Measurements from ENCODE around the gene CEP162.
"Not testable (repeated sequence)": the region's sequence is repeated elsewhere in the genome, so short reads cannot be mapped to it uniquely, and the experiment has no call there.

CEP162 gene, protein sequence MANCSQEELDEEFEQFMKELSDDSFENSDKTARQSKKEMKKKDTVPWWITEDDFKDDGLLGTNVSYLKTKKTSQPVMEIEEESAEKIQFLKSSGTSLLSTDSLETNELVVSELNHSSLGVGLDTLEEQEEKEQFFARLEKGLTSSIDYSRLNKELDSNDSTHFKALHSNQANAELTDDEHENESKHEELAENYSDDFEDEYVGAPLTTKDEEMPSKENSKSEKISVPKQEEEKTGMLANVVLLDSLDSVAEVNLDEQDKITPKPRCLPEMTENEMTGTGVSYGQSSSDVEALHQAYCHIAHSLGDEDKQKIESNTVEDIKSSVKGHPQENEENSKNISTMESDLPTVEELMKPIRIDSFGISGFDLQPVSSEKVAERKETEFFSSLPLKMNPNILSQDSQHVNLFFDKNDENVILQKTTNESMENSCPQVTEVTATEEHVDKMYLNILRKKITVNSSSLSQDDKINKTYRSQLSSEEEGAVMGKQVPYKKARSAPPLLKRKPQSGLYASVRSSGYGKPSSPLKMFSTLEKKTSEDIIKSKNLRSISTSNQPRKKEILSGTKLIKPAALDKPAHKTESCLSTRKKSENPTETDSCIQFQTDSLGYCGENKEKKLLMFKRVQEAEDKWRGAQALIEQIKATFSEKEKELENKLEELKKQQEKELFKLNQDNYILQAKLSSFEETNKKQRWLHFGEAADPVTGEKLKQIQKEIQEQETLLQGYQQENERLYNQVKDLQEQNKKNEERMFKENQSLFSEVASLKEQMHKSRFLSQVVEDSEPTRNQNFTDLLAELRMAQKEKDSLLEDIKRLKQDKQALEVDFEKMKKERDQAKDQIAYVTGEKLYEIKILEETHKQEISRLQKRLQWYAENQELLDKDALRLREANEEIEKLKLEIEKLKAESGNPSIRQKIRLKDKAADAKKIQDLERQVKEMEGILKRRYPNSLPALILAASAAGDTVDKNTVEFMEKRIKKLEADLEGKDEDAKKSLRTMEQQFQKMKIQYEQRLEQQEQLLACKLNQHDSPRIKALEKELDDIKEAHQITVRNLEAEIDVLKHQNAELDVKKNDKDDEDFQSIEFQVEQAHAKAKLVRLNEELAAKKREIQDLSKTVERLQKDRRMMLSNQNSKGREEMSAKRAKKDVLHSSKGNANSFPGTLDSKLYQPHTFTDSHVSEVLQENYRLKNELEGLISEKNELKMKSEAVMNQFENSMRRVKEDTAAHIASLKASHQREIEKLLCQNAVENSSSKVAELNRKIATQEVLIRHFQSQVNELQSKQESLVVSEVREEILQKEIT (N-terminal part only)

DNA sequence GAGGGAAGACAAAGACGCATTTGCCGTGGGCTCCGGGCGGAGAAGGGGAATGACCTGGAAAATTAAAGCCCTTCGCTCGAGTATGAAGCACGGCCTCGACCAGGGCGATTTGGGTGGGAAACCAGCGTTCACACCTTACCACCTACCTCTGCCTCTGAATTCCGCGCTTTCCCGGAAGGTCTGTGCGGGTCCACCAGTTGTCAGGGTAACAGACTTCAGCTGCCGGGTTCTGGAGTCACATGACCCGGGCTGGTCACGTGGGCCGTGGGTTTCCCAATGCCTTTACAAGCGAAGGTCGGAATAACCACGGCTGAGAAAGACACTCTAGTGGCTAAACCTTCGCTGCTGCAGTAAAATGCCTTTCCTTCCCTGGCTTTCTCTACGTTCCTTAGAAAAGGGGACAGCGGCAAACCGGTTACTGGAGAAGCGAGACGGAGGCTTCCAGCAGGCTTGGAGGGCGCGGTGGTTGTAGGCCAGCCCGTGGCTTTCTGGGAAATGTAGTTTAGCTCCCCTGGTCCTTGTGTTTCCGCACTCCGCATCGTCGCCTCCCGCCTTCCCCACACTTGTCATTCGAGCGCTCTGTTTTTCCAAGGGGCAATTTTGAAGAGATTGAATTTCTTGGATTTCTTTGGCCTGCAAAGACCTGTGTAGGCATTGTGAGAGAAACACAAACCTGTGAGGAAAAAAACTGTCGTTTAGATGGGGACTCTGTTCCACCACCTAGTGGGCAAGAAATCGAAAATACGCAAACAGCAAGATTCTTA lies at the start of gene CEP162:
TSS of gene CEP162 (minus strand) at position 210 of the 764 bp plus-strand sequence. CDS start 1,250 bp downstream, outside the sequence.
- DNase-seq, result peak; percentile 76

DNA sequence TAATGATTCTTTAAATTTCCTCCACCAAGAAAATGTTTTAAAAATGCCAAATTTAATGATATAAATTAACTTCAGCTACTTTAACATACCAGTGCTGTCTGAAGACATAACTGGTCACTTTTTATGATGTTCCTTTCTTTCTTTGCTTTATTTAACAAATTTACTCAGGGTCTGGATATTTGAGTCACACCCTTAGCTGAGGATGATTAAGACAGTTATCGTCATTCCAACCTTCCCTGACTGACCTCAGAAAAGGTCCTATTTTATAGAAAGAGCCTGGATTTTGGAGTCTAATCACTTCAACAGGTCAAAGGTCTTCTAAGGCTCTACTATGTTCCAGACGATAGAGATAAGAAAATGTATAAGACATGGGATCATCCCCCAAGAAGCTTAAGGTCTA lies 47.4 kb upstream of the CEP162 start:
- no peak for DNase-seq

DNA sequence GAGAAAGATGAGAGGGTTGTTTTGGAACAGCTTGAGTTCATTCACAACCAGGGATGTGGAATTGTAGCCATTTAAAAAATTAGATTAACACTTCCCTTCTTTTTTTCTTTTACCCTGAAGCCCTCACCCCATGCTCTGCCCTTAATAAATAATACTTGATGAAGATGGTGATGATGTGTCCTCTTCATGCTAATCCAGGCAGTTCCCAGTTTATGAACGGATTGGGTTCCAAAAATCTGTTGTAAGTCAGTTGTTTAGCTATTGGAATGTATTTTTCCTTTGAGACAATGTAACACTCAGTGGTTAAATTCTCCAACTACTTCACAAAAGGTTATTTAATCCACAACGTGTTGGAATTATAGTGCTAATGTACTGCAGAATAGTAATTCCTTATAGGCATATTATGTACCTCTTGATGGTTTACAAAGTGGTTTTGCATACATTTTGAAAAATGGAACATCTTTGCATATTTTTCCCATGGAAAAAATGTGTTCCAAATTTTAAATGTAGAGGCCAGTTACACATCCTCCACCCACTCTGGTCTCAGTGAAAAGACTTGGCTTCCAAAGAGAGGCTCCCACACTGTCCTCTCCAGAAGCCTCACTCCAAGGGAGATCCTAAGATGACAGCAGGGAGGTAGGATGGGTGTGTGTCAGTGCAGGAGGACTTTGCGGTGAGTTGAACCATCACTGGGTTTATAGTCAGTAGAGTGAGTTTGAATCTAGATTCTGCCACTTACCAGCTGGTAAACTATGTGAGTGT lies 45.8 kb upstream of the CEP162 start:
- no peak for DNase-seq

DNA sequence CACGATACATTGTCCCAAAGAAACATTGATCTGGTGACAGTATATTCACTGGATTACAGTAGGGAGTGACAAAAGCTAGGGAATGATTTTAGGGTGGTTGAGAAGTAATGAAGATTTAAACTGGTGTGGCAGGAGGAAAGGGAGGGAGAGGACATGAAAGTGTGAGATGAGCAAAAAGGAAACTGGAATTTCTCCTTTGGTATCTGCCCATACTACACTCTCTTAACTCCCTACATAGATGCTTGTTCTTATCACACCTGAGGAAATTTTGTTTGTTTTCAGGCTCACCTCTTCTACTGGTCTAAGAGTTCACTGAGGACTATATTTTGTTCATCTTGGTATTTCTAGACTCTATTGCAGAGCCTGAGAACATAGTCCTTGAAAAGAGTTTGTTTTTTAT lies 44.9 kb upstream of the CEP162 start:
- no peak for DNase-seq

DNA sequence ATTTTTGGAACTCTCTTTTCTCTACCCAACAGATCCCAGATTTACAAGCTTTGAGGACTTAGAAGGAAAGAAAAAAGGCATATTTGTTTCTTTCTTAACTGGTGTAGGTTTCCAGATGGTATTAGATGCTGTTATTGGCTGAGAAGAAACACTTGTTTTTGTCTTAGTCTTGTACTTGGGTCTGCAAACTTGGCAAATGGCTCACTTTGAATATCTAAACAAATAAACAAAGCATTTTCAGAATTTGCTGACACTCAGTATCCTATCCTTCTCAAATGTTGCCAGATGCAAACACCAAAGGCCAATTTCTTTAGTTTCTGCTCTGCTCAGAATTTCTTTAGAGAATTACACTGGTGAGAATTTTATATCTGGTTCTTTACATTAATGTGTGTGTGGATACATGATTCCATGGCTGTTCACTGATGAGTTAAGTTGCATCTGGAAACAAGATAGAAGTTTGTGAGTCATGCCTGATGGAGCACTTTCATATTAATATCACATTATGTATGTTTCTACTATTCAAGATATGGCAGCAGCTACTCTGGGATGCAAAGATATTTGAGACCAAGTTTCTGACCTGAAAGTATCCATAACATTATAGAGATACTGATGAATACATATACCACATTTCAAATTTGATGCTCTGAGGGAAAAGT lies 43.7 kb upstream of the CEP162 start:
- no peak for DNase-seq

DNA sequence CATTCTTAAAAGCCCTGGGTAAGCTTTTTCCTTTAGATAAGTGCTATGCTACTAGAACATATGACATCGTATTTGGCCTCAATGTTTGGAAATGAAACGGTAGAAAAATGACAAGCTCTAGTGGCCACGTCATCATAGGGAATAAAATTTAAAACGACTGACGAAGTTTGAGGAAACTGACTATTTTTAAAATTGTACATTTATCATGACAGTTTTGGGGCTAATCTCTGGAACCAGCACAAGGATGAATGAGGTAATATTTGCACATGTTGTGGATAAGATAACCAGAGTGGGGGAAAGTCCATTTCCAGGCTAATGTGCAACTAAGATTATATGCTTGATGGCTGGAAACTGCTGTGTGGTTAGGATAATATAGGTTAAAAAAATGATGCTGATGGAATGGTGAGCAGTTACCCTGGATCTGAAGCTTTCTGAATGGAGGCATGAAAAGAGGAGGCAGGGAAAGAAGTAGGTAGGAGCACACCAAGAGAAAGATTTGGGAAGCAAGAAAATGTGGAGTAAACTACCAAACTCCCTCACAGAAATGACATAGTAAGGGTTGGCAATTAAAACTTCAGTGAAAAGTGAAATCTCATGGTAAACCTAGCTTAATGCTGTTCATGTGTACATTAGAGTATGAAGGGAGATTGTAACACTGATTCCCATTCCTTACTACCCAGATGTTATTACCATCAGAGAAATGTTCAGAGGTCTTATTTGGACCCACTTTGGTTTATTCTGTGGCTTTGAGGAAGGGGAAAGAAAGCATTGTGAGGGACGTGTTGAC lies 42.7 kb upstream of the CEP162 start:
- DNase-seq, result no peak

DNA sequence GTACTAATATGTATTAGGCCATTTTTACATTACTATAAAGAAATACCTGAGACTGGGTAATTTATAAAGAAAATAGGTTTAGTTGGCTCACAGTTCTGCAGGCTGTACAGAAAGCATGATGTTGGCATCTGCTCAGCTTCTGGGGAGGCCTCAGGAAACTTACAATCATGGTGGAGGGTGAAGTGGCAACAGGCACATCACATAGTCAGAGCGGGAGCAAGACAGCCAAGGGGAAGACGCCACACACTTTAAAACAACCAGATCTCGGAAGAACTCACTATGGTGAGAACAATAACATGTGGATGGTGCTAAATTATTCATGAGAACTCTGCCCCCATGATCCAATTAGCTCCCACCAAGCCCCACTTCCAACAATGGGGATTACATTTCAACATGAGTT lies 41.3 kb upstream of the CEP162 start:
- DNase-seq, result no peak

DNA sequence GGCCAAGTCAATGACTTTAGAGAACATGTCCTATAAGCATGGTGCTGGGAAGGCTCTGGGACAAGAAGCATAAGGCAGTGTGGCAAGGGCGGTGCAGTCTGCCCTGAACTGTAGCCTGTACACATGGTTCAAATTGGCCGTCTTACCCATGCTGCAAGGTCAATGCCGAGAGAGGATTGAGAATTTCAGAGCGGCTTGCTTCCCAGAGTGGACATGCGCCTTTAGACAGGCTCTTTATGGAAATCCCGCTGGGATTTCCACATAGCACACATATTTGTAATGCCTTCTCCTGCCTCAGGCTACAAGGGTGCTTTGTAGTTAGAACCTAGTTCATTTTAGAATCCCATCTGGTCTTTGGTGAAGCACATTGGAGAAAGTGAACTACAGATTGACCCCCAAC lies 36.1 kb upstream of the CEP162 start:
- DNase-seq, result no peak

DNA sequence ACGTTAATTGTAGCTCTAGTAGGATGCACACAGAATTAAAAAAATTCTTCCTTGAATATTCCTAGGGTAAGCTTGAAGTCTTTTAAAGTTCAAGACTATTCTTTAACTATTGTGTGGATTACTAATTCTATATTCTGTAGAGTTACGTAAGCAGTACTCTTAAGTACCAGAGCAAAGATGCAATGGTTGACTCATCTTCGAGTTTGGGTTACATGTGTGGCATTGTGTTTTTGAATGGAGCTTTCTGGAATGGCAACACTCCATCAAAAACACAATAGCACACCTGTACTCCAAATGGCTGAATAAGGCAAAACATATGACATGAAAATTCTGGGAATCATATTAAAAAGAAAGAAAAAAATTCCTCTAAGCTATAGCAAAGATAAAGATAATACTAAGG lies 33.5 kb upstream of the CEP162 start:
- no peak for DNase-seq

DNA sequence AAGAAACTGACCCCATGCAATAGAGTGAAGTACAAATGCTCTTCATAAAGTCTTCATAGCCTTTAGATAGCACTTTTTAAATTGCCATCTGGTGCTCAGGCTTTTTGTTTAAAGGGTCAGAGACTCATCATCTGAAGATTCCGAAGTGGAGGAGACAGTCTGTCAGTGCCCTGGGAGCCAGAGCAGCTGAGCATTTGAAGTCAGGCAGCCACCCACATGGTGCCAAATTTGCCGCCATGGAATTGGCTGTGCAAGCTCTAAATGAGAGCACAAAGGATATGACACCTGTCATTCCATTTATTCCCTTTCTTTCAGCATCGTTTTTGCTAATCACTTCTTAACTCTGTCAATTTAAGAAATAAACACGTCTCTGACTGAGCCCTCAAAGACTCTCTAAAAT lies 32.8 kb upstream of the CEP162 start:
- DNase-seq, result no peak

DNA sequence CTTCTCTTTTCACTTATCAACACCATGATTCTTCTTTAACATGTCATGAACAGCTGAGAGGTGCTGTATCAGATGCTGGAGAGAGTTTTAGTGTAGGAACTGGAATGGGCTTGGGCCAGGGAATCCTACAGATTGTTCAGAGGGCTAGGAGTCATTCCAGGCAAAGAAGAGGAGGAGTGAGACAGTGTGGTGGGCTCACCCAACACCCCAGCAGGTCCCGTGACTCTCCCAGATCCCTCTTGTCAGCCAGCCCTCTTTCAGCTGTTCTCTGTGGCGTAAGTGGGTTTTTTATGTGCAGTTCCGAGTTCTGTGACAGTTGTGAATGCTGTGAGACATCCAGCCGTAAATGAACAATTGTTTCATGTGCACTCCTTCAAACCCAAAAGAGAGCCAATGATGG lies 31.4 kb upstream of the CEP162 start:
- DNase-seq, result no peak

DNA sequence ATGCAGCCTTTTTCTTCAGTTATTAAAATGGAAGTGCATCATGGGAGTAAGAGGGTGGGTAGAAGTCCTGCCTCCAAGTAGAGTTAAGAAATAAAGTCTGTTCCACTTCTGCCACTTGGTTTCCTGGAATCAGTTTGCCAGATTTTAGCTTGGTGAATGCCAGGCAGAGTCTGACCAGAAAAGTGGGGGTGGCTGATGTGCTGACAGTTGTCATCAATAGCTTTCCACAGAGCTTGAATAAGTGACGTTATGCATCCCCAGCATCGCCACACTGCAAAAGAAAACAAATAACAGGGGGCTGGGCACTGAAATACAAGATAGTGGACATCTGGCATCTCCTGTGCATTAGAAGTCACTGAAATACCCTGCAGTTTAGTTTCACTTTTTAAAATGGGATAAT lies 30.8 kb upstream of the CEP162 start:
- no peak for DNase-seq

DNA sequence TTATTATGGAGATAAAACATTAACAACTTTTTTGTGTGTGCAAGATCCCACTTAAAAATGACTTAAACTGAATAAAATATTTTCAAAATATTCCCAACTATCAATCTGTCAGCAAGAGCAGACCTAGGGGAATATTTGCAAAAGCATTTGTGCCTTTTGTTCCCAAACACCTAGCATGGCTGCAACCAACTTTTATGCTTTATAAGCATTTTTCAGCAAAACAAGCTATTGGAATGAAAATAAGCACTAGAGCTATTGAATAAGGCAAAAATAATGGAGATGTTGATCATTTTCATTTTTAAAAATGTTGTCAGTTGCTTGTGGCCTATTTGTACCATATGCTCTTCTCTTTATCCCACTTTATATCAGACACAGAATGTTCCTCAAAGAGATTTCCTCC lies 28.2 kb upstream of the CEP162 start:
- no peak for DNase-seq

DNA sequence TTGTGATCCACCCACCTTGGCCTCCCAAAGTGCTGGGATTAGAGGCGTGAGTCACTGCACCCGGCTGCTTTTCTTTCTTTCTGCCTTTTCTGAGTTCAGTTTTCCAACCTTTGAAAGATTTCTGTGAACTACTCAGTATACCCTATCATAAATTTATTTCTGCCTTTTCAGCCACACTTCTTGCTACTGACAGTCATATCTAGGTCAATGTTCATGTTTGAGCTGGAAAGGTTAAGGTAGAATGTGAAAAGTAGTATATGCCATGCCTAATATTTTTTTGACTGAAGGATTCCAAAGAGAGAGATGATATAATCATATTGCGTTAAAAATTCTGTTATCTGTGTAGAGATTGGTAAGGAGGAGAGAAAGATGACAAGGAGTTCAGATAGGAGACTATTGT lies 25.9 kb upstream of the CEP162 start:
- DNase-seq, result no peak

DNA sequence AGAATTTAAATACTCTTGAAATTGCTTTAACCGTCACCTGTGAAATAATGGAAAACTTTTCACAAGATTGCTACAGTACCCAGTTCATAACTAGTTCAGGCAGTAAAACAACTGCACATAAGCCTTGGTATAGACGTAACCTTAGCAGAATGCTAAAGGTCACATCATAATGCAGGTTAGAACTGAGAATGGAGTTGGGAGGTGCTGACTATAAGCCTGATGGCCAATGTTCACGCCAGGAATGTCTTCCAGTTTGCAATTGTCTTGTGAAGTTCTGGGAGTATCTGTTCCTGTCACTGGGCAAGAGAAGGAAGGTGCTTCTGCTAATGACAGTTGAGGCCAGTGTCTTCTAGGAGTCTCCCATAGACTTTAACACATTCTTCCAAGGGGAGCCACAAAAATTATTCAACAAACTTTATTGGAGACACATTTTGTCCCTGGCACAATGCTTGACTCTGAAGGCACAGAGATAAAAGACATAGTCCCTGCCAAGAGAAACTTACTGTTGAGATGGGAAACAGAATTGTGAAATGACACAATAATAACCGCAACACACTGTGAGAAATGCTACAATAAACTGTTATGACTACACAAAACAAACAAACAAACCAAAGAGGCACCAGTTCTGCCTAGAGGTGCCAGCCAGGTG lies 24.6 kb upstream of the CEP162 start:
- no peak for DNase-seq

DNA sequence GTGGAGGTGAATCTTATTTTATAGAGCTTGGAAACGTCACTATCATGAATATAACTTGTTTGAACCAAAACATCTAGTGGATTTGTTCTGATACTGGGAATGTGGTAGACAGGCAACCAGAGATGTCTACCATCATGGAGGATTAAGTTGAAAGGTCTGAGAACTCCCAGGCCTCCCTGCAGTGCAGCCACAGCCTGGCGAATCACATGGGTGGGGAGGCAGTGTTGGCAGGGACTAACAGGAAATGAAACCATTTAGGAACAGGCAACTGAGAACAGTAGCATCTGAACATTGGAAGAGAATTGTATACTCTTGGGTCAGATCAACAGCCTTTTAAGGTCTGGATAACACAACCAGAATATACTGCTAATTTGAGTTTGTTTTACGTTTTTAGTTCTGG lies 22.3 kb upstream of the CEP162 start:
- DNase-seq, result no peak

DNA sequence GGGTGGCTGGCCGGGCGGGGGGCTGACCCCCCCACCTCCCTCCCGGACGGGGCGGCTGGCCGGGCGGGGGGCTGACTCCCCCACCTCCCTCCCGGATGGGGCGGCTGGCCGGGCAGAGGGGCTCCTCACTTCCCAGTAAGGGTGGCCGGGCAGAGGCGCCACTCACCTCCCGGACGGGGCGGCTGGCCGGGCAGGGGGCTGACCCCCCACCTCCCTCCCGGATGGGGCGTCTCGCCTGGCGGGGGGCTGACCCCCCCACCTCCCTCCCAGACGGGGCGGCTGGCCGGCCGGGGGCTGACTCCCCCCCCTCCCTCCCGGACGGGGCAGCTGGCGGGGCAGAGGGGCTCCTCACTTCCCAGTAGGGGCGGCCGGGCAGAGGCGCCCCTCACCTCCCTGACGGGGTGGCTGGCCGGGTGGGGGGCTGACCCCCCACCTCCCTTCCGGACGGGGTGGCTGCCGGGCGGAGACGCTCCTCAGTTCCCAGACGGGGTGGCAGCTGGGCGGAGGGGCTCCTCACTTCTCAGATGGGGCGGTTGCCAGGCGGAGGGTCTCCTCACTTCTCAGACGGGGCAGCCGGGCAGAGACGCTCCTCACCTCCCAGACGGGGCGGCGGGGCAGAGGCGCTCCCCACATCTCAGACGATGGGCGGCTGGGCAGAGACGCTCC lies 17.1 kb upstream of the CEP162 start:
- DNase-seq, result not testable (repeated sequence)

DNA sequence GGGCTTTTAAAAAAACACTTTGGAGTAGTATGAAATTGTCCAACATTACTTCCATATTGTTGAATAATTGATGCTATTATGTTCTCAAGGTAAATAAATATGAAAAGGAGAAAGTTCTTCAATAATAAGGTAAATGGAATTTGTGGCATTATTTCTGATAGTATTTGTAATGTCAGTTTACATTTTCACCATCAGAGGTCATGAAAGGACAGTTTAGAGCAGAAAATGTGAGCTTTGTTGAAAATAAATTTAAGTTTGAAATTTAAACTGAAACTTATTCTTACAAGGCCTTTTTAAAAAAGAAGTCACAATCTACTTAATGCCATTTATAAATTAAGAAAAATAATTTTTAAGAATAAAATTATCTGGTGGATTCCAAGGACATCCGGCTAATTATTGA lies 15.8 kb upstream of the CEP162 start:
- no peak for DNase-seq

DNA sequence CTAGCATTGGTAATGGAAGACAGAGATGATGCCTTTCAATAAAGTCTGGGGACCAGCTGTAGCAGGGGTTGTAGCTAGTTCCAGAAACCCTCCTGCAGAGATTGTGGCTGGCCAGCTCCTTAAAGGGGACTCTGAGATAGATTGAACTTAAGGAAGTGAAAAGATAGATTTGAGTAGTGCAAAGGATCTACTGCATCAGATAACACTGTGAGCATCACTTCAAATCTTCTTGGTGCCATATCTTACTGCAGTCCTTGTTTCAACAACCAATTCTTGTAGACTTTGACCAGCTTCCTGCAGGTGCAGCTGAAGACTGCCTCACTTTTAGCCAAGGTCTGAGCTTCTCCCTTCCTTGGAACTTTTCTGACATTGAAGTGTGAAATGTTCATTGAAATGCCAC lies 14.8 kb upstream of the CEP162 start:
- DNase-seq, result no peak
